GM18508 (cell line): ENCODE measurements around the gene ACKR3.

Source experiments
- ATAC-seq: cut with Tn5 transposase; IDR thresholded peaks from one replicate; pipeline ENCODE4 v1.9.1; 2021; ENCODE audit warnings: moderate number of reproducible peaks; ENCODE audit not compliant: insufficient read depth, unreplicated experiment

ACKR3 gene

GRCh38 chr2:236581546-236581945 is 11.9 kb downstream of the ACKR3 start:
- no peak for ATAC-seq

- ATAC-seq: no peak
Measured at GRCh38 chr2:236582968-236583367, 13.3 kb downstream of the ACKR3 start.

GRCh38 chr2:236583621-236584203 is 14.1 kb downstream of the ACKR3 start:
- ATAC-seq: no peak

- no peak for ATAC-seq
Measured at GRCh38 chr2:236584521-236585384, 15.1 kb downstream of the ACKR3 start.

GRCh38 chr2:236585966-236586365 is 16.3 kb downstream of the ACKR3 start:
- ATAC-seq: no peak

- ATAC-seq: no peak
Measured at GRCh38 chr2:236587861-236588815, 18.5 kb downstream of the ACKR3 start.

- ATAC-seq: no peak
Measured at GRCh38 chr2:236588932-236589592, 19.4 kb downstream of the ACKR3 start.

GRCh38 chr2:236590846-236591245 is 21.2 kb downstream of the ACKR3 start:
- no peak for ATAC-seq

GRCh38 chr2:236592821-236593220 is 23.2 kb downstream of the ACKR3 start:
- no peak for ATAC-seq

GRCh38 chr2:236593531-236593930 is 23.9 kb downstream of the ACKR3 start:
- ATAC-seq: no peak

GRCh38 chr2:236593956-236594355 is 24.3 kb downstream of the ACKR3 start:
- ATAC-seq: no peak

- ATAC-seq: no peak
Measured at GRCh38 chr2:236597629-236598028, 28.0 kb downstream of the ACKR3 start.

- ATAC-seq: no peak
Measured at GRCh38 chr2:236599059-236599458, 29.4 kb downstream of the ACKR3 start.

GRCh38 chr2:236600158-236600557 is 30.5 kb downstream of the ACKR3 start:
- no peak for ATAC-seq

- ATAC-seq: no peak
Measured at GRCh38 chr2:236600892-236601291, 31.3 kb downstream of the ACKR3 start.

- no peak for ATAC-seq
Measured at GRCh38 chr2:236601316-236602202, 31.9 kb downstream of the ACKR3 start.

GRCh38 chr2:236602678-236603077 is 33.1 kb downstream of the ACKR3 start:
- no peak for ATAC-seq

GRCh38 chr2:236603361-236604015 is 33.9 kb downstream of the ACKR3 start:
- ATAC-seq: no peak
